ENCODE measurements around the gene ARFGAP1. TPM values are rescaled to one million over a fixed set of nuclear protein-coding genes. Genes with fewer than 3 reads are reported as not detected.

ARFGAP1 gene
- total RNA-seq, 4 donors from 2014 or later, result 16.1 to 46.2 (median 22.7) TPM

DNA sequence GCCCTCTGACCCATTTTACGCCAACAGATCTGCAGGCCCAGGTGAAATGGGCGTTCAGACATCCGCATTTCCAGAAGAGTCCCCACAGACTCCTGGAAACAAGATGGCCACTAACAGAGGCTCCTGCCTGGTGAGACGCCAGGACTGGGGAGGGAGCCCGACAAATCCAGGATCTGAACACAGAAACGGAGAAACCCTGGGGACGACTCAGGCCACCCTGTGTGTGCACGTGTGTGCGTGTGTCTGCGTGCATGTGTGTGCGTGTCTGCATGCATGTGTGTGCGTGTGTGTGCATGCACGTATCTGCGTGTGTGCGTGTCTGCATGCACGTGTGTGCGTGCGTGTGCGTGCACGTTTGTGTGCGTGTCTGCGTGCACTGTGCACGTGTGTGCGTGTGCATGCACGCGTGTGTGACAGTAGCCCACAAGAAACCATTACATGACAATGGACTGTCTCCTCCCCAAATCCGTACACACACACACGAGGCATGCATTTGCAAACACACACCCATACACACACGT lies 63.7 kb downstream of the ARFGAP1 start:
- TF ChIP-seq, protein P1, sequence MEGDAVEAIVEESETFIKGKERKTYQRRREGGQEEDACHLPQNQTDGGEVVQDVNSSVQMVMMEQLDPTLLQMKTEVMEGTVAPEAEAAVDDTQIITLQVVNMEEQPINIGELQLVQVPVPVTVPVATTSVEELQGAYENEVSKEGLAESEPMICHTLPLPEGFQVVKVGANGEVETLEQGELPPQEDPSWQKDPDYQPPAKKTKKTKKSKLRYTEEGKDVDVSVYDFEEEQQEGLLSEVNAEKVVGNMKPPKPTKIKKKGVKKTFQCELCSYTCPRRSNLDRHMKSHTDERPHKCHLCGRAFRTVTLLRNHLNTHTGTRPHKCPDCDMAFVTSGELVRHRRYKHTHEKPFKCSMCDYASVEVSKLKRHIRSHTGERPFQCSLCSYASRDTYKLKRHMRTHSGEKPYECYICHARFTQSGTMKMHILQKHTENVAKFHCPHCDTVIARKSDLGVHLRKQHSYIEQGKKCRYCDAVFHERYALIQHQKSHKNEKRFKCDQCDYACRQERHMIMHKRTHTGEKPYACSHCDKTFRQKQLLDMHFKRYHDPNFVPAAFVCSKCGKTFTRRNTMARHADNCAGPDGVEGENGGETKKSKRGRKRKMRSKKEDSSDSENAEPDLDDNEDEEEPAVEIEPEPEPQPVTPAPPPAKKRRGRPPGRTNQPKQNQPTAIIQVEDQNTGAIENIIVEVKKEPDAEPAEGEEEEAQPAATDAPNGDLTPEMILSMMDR (IDR thresholded peaks at IDR 0.05; ENCODE audit: low read depth), result no peak

DNA sequence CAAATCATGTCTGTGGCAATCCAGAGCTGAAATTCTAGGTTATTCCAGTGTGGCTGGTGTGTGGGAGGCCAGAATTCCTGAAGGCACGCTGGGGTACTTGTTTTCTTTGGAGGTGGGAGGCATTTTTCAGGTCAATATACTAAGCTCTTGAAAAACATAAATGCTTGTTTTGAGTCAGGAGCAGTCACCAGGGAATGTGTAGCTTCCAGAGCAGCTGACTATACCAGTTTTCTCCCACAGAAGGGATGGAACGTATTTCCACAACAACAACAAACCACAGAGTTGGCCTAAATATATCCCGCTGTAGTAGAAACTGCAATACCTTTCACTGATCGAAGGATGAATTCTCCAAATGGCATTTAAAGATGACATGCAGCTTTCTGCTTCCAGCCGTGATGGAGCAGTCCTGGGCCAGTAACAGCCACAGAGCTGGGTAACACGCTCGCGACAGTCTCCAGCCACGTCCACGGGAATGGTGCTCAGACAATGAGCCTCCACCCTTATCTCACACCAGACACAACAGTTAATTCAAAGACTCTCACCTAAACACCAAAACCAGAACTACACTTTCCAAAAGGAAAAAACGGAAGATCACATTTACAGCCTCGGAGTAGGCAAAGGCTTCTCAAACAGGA lies 65.3 kb downstream of the ARFGAP1 start:
- TF ChIP-seq, protein P1 (IDR thresholded peaks at IDR 0.05; ENCODE audit: low read depth), result no peak

Small RNA genes within 50 kb of the gene (small RNA-seq; reads per million reads assigned to genes)
- gene MIR3196, result not detected
- not detected for gene MIR4326
- not detected for gene RNU6-994P

Other genes starting within 250 kb of the ARFGAP1 start
- gene YTHDF1, start 56.7 kb upstream of the ARFGAP1 start, total RNA-seq, result 10 to 100 TPM; 20.9 to 24.3 (median 21.8) TPM
- gene BIRC7, start 36.9 kb upstream of the ARFGAP1 start, total RNA-seq, result 1 to 10 TPM in 2 of 4 donors, not detected in 2; 1.3 to 3.9 TPM
- gene NKAIN4, start 18.4 kb upstream of the ARFGAP1 start, total RNA-seq, result not detected
- gene COL20A1, start 20.4 kb downstream of the ARFGAP1 start, total RNA-seq, result not detected
- not detected for gene CHRNA4, start 88.5 kb downstream of the ARFGAP1 start, total RNA-seq
- not detected for gene KCNQ2, start 199.8 kb downstream of the ARFGAP1 start, total RNA-seq
- gene EEF1A2, start 226.3 kb downstream of the ARFGAP1 start, total RNA-seq, result not detected
- 100 to 1,000 TPM in 1 of 4 donors, 10 to 100 TPM in 3; 46.9 to 135 (median 63.2) TPM for gene PPDPF, start 248.0 kb downstream of the ARFGAP1 start, total RNA-seq

Measured in subcutaneous adipose tissue (tissue), 4 donors.